H1 (cell line): ENCODE measurements around the gene DYNC1H1. TPM values are rescaled to one million over a fixed set of nuclear protein-coding genes. Genes with fewer than 3 reads are reported as not detected.
A peak's percentile ranks its signal among the peaks of the same experiment; 100 is the strongest.

Experiments used
- BCL11A ChIP-seq, 2 experiments: IDR thresholded peaks; one replicate each; pipeline ENCODE4 v1.6.1; 2011; ENCODE audit warnings: low read depth in 2 of 2, low read length in 2 of 2, mild to moderate bottlenecking in 2 of 2
- BRCA1 ChIP-seq: IDR thresholded peaks from 2 replicates; pipeline ENCODE4 v1.6.1; 2012; ENCODE audit warnings: low read depth, low read length, improper control_type of control experiment
- CEBPB ChIP-seq: IDR thresholded peaks from 2 replicates; pipeline ENCODE4 v1.6.1; 2012; ENCODE audit warnings: low read depth, low read length
- EGR1 ChIP-seq: IDR thresholded peaks from 2 replicates; pipeline ENCODE4 v1.6.1; 2011; ENCODE audit warnings: low read depth, low read length, borderline replicate concordance
- EP300 ChIP-seq, 2 experiments: IDR thresholded peaks; 1 replicate in 1 of 2; 2 replicates in 1 of 2; pipeline ENCODE4 v1.6.1; 2011 to 2012; ENCODE audit warnings: low read depth in 2 of 2, low read length in 2 of 2, mild to moderate bottlenecking in 2 of 2, borderline replicate concordance in 1 of 2, inconsistent platforms in 1 of 2, moderate library complexity in 1 of 2
- KDM4A ChIP-seq: IDR thresholded peaks from one replicate; pipeline ENCODE4 v1.7.1; 2012; ENCODE audit warnings: low read depth, mild to moderate bottlenecking, moderate library complexity, low read length, inconsistent platforms; ENCODE audit not compliant: severe bottlenecking
- KDM5A ChIP-seq: fragments of 200-600 bp; IDR thresholded peaks from 2 replicates; pipeline ENCODE4 v1.7.1; 2012; ENCODE audit warnings: mild to moderate bottlenecking, low read length, inconsistent platforms, mixed read lengths
- RFX5 ChIP-seq: IDR thresholded peaks from 2 replicates; pipeline ENCODE4 v1.6.1; 2011; ENCODE audit warnings: low read depth, low read length, improper control_type of control experiment, borderline replicate concordance
- SUZ12 ChIP-seq: fragments of 200-600 bp; sonication (generic); IDR thresholded peaks from 2 replicates; pipeline ENCODE4 v1.6.1; 2012; ENCODE audit warnings: mild to moderate bottlenecking, inconsistent platforms, low read length, moderate library complexity, mixed read lengths
- polyA plus RNA-seq, 7 experiments: library from polyadenylated mRNA; depleted of rRNA in 3 of 7; stranded (reverse) in 5 of 7; unstranded in 2 of 7; fragments of >200 nt in 5 of 7; fragments of 200-250 nt in 2 of 7; gene quantifications; 1 replicate in 5 of 7; 2 replicates in 1 of 7; 4 replicates in 1 of 7; pipeline versions ENCODE4 v1.2.1 to v1.2.3, GENCODE V29; 2011 to 2013; ENCODE audit warnings: missing spikeins in 2 of 7, mixed read lengths in 2 of 7
- total RNA-seq: library from RNA; stranded (reverse); fragmentation: NEBNext Ultra II Directional; extraction: Animal tissue kit (Norgen Biotek cat#: 25700); gene quantifications from 2 replicates; pipeline ENCODE4 v1.2.1, GENCODE V29; 2021
- TF ChIP-seq, protein P1 (sequence below), 3 experiments: IDR thresholded peaks; 1 replicate in 2 of 3; 2 replicates in 1 of 3; pipeline versions ENCODE4 v1.5.1 to v1.6.1; 2011; ENCODE audit warnings: low read length in 3 of 3, mild to moderate bottlenecking in 3 of 3, inconsistent platforms in 2 of 3, low read depth in 1 of 3, moderate library complexity in 1 of 3; ENCODE audit not compliant: insufficient read depth in 1 of 3; ENCODE audit errors: control extremely low read depth in 1 of 3

The DYNC1H1 gene
- total and polyA plus RNA-seq, 2 of the 8 experiments (the other 6 are each of a cell fraction or from before 2014, with no cell fraction given) = 238 to 387 TPM

DNA sequence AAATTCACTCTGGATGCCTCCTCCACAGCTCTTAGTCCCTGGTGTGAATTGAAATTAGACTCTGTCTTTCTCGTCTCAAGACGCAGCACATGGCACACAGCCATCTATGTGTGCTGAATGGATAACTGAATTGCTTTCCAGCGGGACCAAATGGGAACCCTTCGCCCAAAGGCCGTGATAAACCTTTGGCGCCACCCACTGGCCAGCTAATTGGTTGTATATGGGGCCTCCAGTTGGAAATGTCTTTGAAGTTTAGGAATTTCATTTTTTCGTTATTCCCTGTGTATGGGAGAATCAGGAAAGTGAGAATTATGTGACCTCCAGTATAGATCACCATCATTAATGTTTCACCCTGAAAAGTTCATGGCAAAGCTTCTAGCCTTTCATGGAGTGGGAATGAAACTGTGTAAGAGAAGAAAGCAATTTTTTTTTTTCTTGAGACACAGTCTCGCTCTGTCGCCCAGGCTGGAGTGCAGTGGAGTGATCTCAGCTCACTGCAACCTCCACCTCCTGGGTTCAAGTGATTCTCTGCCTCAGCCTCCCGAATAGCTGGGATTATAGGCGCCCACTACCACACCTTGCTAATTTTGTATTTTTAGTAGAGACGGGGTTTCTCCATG is 132.3 kb downstream of the DYNC1H1 start (continued):
- no peak for TF ChIP-seq SUZ12
- no peak for TF ChIP-seq KDM5A
- no peak for TF ChIP-seq BCL11A (IDR thresholded peaks at IDR 0.05; ENCODE audit: low read depth in 2 of 2, low read length in 2 of 2)
- TF ChIP-seq, protein P1, sequence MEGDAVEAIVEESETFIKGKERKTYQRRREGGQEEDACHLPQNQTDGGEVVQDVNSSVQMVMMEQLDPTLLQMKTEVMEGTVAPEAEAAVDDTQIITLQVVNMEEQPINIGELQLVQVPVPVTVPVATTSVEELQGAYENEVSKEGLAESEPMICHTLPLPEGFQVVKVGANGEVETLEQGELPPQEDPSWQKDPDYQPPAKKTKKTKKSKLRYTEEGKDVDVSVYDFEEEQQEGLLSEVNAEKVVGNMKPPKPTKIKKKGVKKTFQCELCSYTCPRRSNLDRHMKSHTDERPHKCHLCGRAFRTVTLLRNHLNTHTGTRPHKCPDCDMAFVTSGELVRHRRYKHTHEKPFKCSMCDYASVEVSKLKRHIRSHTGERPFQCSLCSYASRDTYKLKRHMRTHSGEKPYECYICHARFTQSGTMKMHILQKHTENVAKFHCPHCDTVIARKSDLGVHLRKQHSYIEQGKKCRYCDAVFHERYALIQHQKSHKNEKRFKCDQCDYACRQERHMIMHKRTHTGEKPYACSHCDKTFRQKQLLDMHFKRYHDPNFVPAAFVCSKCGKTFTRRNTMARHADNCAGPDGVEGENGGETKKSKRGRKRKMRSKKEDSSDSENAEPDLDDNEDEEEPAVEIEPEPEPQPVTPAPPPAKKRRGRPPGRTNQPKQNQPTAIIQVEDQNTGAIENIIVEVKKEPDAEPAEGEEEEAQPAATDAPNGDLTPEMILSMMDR (IDR thresholded peaks at IDR 0.05; ENCODE audit: control extremely low read depth in 1 of 3, insufficient read depth in 1 of 3, low read depth in 1 of 3, low read length in 3 of 3) = peak; percentile 60 to 80 (median 78)
- no peak for TF ChIP-seq BRCA1
- no peak for TF ChIP-seq KDM4A
- TF ChIP-seq EP300 (IDR thresholded peaks at IDR 0.05; ENCODE audit: borderline replicate concordance in 1 of 2, low read depth in 2 of 2, low read length in 2 of 2) = no peak
- no peak for TF ChIP-seq RFX5
- no peak for TF ChIP-seq CEBPB
- no peak for TF ChIP-seq EGR1
